ENCODE data around the gene KLB.

The KLB gene

GRCh38 chr4:39441593-39441992, 34.9 kb downstream of the KLB start:
- TF ChIP-seq REST (IDR thresholded peaks at IDR 0.05; ENCODE audit: insufficient read depth in 1 of 2, low read depth in 2 of 2, low read length in 2 of 2) (no peak), POLR2AphosphoS5 (IDR thresholded peaks at IDR 0.05; ENCODE audit: low read depth, low read length) (no peak), TAF1 (IDR thresholded peaks at IDR 0.05; ENCODE audit: borderline replicate concordance, insufficient read depth, low read length) (no peak), SIN3A (IDR thresholded peaks at IDR 0.05; ENCODE audit: borderline replicate concordance, insufficient read depth, low read length) (no peak), FOXP2 (optimal IDR thresholded peaks at IDR 0.05; ENCODE audit: borderline replicate concordance, extremely low read depth, extremely low read length, insufficient read depth) (no peak)

GRCh38 chr4:39442998-39443397, 36.3 kb downstream of the KLB start:
- TF ChIP-seq FOXP2 (optimal IDR thresholded peaks at IDR 0.05; ENCODE audit: borderline replicate concordance, extremely low read depth, extremely low read length, insufficient read depth) (no peak), TAF1 (IDR thresholded peaks at IDR 0.05; ENCODE audit: borderline replicate concordance, insufficient read depth, low read length) (no peak), REST (IDR thresholded peaks at IDR 0.05; ENCODE audit: insufficient read depth in 1 of 2, low read depth in 2 of 2, low read length in 2 of 2) (no peak), SIN3A (IDR thresholded peaks at IDR 0.05; ENCODE audit: borderline replicate concordance, insufficient read depth, low read length) (no peak), POLR2AphosphoS5 (IDR thresholded peaks at IDR 0.05; ENCODE audit: low read depth, low read length) (no peak)

- TF ChIP-seq SIN3A (IDR thresholded peaks at IDR 0.05; ENCODE audit: borderline replicate concordance, insufficient read depth, low read length) (no peak), TAF1 (IDR thresholded peaks at IDR 0.05; ENCODE audit: borderline replicate concordance, insufficient read depth, low read length) (no peak), POLR2AphosphoS5 (IDR thresholded peaks at IDR 0.05; ENCODE audit: low read depth, low read length) (no peak), REST (IDR thresholded peaks at IDR 0.05; ENCODE audit: insufficient read depth in 1 of 2, low read depth in 2 of 2, low read length in 2 of 2) (no peak), FOXP2 (optimal IDR thresholded peaks at IDR 0.05; ENCODE audit: borderline replicate concordance, extremely low read depth, extremely low read length, insufficient read depth) (no peak)
Measured at GRCh38 chr4:39446483-39446841, 39.7 kb downstream of the KLB start.

GRCh38 chr4:39446842-39447573, 40.3 kb downstream of the KLB start:
- TF ChIP-seq POLR2AphosphoS5 (IDR thresholded peaks at IDR 0.05; ENCODE audit: low read depth, low read length) = no peak
- TF ChIP-seq REST (IDR thresholded peaks at IDR 0.05; ENCODE audit: insufficient read depth in 1 of 2, low read depth in 2 of 2, low read length in 2 of 2) = no peak
- TF ChIP-seq SIN3A (IDR thresholded peaks at IDR 0.05; ENCODE audit: borderline replicate concordance, insufficient read depth, low read length) = no peak
- TF ChIP-seq TAF1 (IDR thresholded peaks at IDR 0.05; ENCODE audit: borderline replicate concordance, insufficient read depth, low read length) = no peak
- no peak for TF ChIP-seq FOXP2 (optimal IDR thresholded peaks at IDR 0.05; ENCODE audit: borderline replicate concordance, extremely low read depth, extremely low read length, insufficient read depth)

Data from PFSK-1 (cell line).